GM10847 (cell line): Measurements from ENCODE around the gene ZDHHC13.

Source experiments
- POLR2A ChIP-seq: IDR thresholded peaks from 2 replicates; pipeline ENCODE4 v1.6.1; 2011; ENCODE audit not compliant: insufficient read length; ENCODE audit errors: extremely low read depth

The ZDHHC13 gene

GRCh38 chr11:19089421-19089820 lies 27.5 kb upstream of the ZDHHC13 start:
- TF ChIP-seq POLR2A = no peak

GRCh38 chr11:19091366-19091765 lies 25.6 kb upstream of the ZDHHC13 start:
- TF ChIP-seq POLR2A = no peak

GRCh38 chr11:19092342-19092741 lies 24.6 kb upstream of the ZDHHC13 start:
- TF ChIP-seq POLR2A = no peak

GRCh38 chr11:19092850-19093249 lies 24.1 kb upstream of the ZDHHC13 start:
- no peak for TF ChIP-seq POLR2A

GRCh38 chr11:19093976-19094375 lies 23.0 kb upstream of the ZDHHC13 start:
- no peak for TF ChIP-seq POLR2A

- no peak for TF ChIP-seq POLR2A
Observed at GRCh38 chr11:19094859-19095258, 22.1 kb upstream of the ZDHHC13 start.

GRCh38 chr11:19099093-19099492 lies 17.9 kb upstream of the ZDHHC13 start:
- TF ChIP-seq POLR2A = no peak

GRCh38 chr11:19100885-19101284 lies 16.1 kb upstream of the ZDHHC13 start:
- no peak for TF ChIP-seq POLR2A

- no peak for TF ChIP-seq POLR2A
Observed at GRCh38 chr11:19101796-19102520, 15.0 kb upstream of the ZDHHC13 start.

GRCh38 chr11:19102521-19102900 lies 14.5 kb upstream of the ZDHHC13 start:
- no peak for TF ChIP-seq POLR2A

- TF ChIP-seq POLR2A = no peak
Observed at GRCh38 chr11:19105011-19105410, 12.0 kb upstream of the ZDHHC13 start.

GRCh38 chr11:19107125-19107524 lies 9.8 kb upstream of the ZDHHC13 start:
- TF ChIP-seq POLR2A = no peak

GRCh38 chr11:19110295-19110694 lies 6.7 kb upstream of the ZDHHC13 start:
- no peak for TF ChIP-seq POLR2A

GRCh38 chr11:19111809-19112208 lies 5.2 kb upstream of the ZDHHC13 start:
- no peak for TF ChIP-seq POLR2A

GRCh38 chr11:19116276-19116970 lies 545 bp upstream of the ZDHHC13 start:
- no peak for TF ChIP-seq POLR2A

- TF ChIP-seq POLR2A = no peak
Observed at GRCh38 chr11:19117760-19118097, 761 bp downstream of the ZDHHC13 start.

- TF ChIP-seq POLR2A = no peak
Observed at GRCh38 chr11:19121646-19122045, 4.7 kb downstream of the ZDHHC13 start.
